ENCODE results near the gene GALNT2. TPM values are rescaled to one million over a fixed set of nuclear protein-coding genes. Genes with fewer than 3 reads are reported as not detected.

Gene GALNT2
- total and polyA plus RNA-seq, 9 of the 15 experiments (the other 6 are each of a cell fraction or from before 2014, with no cell fraction given): 1.6 to 106 (median 51.9) TPM

DNA sequence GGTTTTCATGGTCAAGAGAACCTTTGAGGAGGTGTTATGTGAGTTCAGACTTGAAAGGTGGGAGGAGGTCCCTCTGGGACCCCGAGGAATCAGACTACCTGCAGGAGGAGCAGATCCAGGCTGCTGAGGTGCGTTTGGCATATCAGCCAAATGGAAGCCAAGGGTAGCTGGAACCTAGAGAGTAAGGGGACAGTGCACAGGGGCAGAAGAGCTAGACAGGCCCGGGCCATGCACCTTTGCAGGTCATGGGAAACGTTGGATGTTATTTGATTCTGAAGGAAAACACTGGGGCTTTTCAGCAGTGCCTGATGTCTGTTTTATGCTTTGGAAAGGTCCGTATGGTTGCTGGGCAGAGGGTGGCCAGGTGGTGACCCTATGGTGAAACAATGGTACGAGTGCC lies 189.9 kb downstream of the GALNT2 start:
- Histone ChIP-seq H3K9me3 (replicated peaks; ENCODE audit: control insufficient read depth, insufficient read depth, low read depth, low read length) (no peaks in the 10 kb centered on the region), H4K20me1 (replicated peaks; ENCODE audit: control insufficient read depth, insufficient read depth, low read length) (no peaks in the 10 kb centered on the region), H3K4me1 (replicated peaks in 1 of 2; ENCODE audit: control insufficient read depth in 2 of 2, insufficient read depth in 2 of 2, low read length in 2 of 2) (no peaks in the 10 kb centered on the region), H3K36me3 (ENCODE audit: control insufficient read depth, insufficient read depth, low read length) (peaks cover 72% of the 10 kb centered on the region), H3K4me2 (ENCODE audit: insufficient read depth, low read length) (no peak overlapping the region), H3K27me3 (ENCODE audit: control insufficient read depth in 2 of 2, insufficient read depth in 2 of 2, low read length in 2 of 2) (no peaks in the 10 kb centered on the region), H3K4me3 (no peak overlapping the region), H3K27ac (ENCODE audit: extremely low read depth, low read depth, low read length) (no peak overlapping the region), H3K9me1 (ENCODE audit: control insufficient read depth, insufficient read depth, low read length) (no peaks in the 10 kb centered on the region), H3K9ac (ENCODE audit: insufficient read depth in 1 of 2, low read depth in 2 of 2, low read length in 2 of 2) (no peak overlapping the region), H2AFZ (ENCODE audit: low read depth, low read length) (no peak overlapping the region), H3K79me2 (ENCODE audit: control insufficient read depth, insufficient read depth, low read length) (no peaks in the 10 kb centered on the region)
- no peak for ATAC-seq
- 90% methylated on average over 6 of the region's 6 CpGs for WGBS (ENCODE audit: insufficient coverage, low coverage, missing lambda C conversion rate)
- ChIA-PET POLR2A (no interaction called here), CTCF (ENCODE audit: low intra/inter-chr PET ratio) (no interaction called here)
- intact Hi-C loops (cut with micrococcal nuclease): no loop called here
- no TSS peak for BruUV-seq (replicated peaks)
- in situ Hi-C loops (cut with MboI): no loop called here
- TF ChIP-seq ZNF165 (CRISPR knock-in tag; IDR thresholded peaks at IDR 0.05; ENCODE audit: borderline replicate concordance): no peak
- TF ChIP-seq CBFB (CRISPR knock-in tag; IDR thresholded peaks at IDR 0.05): no peak
- TF ChIP-seq KDM2B (CRISPR knock-in tag; IDR thresholded peaks at IDR 0.05): no peak
- TF ChIP-seq U2AF2 (optimal IDR thresholded peaks at IDR 0.05; ENCODE audit: low read depth, low read length): no peak
- no peak for TF ChIP-seq ASH1L (IDR thresholded peaks at IDR 0.05; ENCODE audit: borderline replicate concordance, low read depth, partially characterized antibody)
- no peak for TF ChIP-seq ZNF140 (CRISPR knock-in tag; IDR thresholded peaks at IDR 0.05)
- no peak for DNase-seq (ENCODE audit: extremely low read depth in 1 of 4, low spot score in 3 of 4)
- no peak for FAIRE-seq

DNA sequence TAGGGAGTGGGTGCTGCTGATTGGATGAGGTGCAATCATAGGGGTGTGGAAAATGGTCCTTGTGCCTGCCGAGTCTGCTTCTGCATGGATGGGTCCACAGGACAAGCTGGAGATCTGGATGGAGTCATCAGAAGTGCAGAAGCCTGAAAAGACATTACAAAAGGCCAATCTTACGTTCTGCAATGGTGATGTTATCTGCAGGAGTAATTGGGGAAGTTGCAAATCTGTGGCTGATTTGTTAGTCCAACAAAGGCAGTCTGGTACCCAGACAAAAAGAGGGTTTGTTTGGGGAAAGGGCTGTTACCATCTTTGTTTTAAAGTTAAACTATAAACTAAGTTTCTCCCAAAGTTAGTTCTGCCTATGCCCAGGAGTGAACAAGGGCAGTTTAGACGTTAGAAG lies 192.6 kb downstream of the GALNT2 start:
- no peak for ATAC-seq
- no peaks in the 10 kb centered on the region for H3K9me3 ChIP-seq (replicated peaks; ENCODE audit: control insufficient read depth, insufficient read depth, low read depth, low read length)
- no peak overlapping the region for H3K4me3 ChIP-seq
- H3K4me2 ChIP-seq (ENCODE audit: insufficient read depth, low read length): no peak overlapping the region
- H4K20me1 ChIP-seq (replicated peaks; ENCODE audit: control insufficient read depth, insufficient read depth, low read length): no peaks in the 10 kb centered on the region
- H3K27me3 ChIP-seq (ENCODE audit: control insufficient read depth in 2 of 2, insufficient read depth in 2 of 2, low read length in 2 of 2): no peaks in the 10 kb centered on the region
- H3K79me2 ChIP-seq (ENCODE audit: control insufficient read depth, insufficient read depth, low read length): no peaks in the 10 kb centered on the region
- CTCF ChIA-PET (ENCODE audit: low intra/inter-chr PET ratio): no interaction called here
- no peak overlapping the region for H3K27ac ChIP-seq (ENCODE audit: extremely low read depth, low read depth, low read length)
- no peaks in the 10 kb centered on the region for H3K9me1 ChIP-seq (ENCODE audit: control insufficient read depth, insufficient read depth, low read length)
- 73% methylated on average over 3 of the region's 3 CpGs for WGBS (ENCODE audit: insufficient coverage, low coverage, missing lambda C conversion rate)
- no peak for DNase-seq (ENCODE audit: extremely low read depth in 1 of 4, low spot score in 3 of 4)
- in situ Hi-C loops (cut with MboI) (no loop called here), intact Hi-C loops (cut with micrococcal nuclease) (no loop called here)
- POLR2A ChIA-PET: no interaction called here
- FAIRE-seq: no peak
- no peak overlapping the region for H2AFZ ChIP-seq (ENCODE audit: low read depth, low read length)
- no peak overlapping the region for H3K9ac ChIP-seq (ENCODE audit: insufficient read depth in 1 of 2, low read depth in 2 of 2, low read length in 2 of 2)
- H3K4me1 ChIP-seq (replicated peaks in 1 of 2; ENCODE audit: control insufficient read depth in 2 of 2, insufficient read depth in 2 of 2, low read length in 2 of 2): peaks cover 0 to 5% of the 10 kb centered on the region in 2 experiments; a peak in 1 of 5 replicates
- BruUV-seq (replicated peaks): no TSS peak
- H3K36me3 ChIP-seq (ENCODE audit: control insufficient read depth, insufficient read depth, low read length): peaks cover 74% of the 10 kb centered on the region
- TF ChIP-seq ETS2 (tag; IDR thresholded peaks at IDR 0.05; ENCODE audit: borderline replicate concordance, poor library complexity, severe bottlenecking) (no peak), SMARCE1 (IDR thresholded peaks at IDR 0.05) (no peak), FOXA1 (IDR thresholded peaks at IDR 0.05; ENCODE audit: borderline replicate concordance) (no peak)
- TF ChIP-seq, protein P1, sequence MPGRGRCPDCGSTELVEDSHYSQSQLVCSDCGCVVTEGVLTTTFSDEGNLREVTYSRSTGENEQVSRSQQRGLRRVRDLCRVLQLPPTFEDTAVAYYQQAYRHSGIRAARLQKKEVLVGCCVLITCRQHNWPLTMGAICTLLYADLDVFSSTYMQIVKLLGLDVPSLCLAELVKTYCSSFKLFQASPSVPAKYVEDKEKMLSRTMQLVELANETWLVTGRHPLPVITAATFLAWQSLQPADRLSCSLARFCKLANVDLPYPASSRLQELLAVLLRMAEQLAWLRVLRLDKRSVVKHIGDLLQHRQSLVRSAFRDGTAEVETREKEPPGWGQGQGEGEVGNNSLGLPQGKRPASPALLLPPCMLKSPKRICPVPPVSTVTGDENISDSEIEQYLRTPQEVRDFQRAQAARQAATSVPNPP (IDR thresholded peaks at IDR 0.05; ENCODE audit: borderline replicate concordance, insufficient read depth, insufficient read length): no peak
- TF ChIP-seq, protein P2, sequence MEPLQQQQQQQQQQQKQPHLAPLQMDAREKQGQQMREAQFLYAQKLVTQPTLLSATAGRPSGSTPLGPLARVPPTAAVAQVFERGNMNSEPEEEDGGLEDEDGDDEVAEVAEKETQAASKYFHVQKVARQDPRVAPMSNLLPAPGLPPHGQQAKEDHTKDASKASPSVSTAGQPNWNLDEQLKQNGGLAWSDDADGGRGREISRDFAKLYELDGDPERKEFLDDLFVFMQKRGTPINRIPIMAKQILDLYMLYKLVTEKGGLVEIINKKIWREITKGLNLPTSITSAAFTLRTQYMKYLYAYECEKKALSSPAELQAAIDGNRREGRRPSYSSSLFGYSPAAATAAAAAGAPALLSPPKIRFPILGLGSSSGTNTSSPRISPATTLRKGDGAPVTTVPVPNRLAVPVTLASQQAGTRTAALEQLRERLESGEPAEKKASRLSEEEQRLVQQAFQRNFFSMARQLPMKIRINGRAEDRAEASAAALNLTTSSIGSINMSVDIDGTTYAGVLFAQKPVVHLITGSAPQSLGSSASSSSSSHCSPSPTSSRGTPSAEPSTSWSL (CRISPR knock-in tag; IDR thresholded peaks at IDR 0.05; ENCODE audit: borderline replicate concordance): no peak

All from K562 (cell line).